K562 (cell line): ENCODE measurements around the gene PPM1F. TPM values are rescaled to one million over a fixed set of nuclear protein-coding genes. Genes with fewer than 3 reads are reported as not detected.
"Not testable (repeated sequence)": the region's sequence is repeated elsewhere in the genome, so short reads cannot be mapped to it uniquely, and the experiment has no call there.

Source experiments
- ATAC-seq: fragments of 200-7000 bp; cut with Tn5 transposase; 3 replicates; pipeline ENCODE4 v1.9.1; 2020; ENCODE audit warnings: moderate library complexity
- BruUV-seq: library from RNA; stranded (reverse); fragments of 400-500 nt; replicated peaks from 2 replicates; lab custom pipeline; 2021; lab: Mats Ljungman, UMichigan
- CTCF ChIA-PET: fragments of 300-600 bp; formaldehyde crosslinking; extraction: SDS; loops from one replicate; lab custom pipeline; 2021; ENCODE audit warnings: low intra/inter-chr PET ratio; lab: Yijun Ruan, JAX
- POLR2A ChIA-PET: fragments of 300-600, 350-650 bp; sonication (Branson Sonifier 250); formaldehyde crosslinking; extraction: SDS; loops from one replicate; lab custom pipeline; 2021; ENCODE audit warnings: antibody characterized with exemption, inconsistent platforms; lab: Yijun Ruan, JAX
- DNase-seq, 4 experiments: peaks; one replicate each; pipeline versions ENCODE4 v3.0.0 to v3.0.0-alpha.2; 2011 to 2018; ENCODE audit warnings: low spot score in 3 of 4, mixed read lengths in 3 of 4; ENCODE audit errors: extremely low read depth in 1 of 4
- FAIRE-seq: peaks from 2 replicates; lab custom pipeline; 2011; peaks lifted over from hg19 to GRCh38; lab: Jason Lieb, UNC
- H2AFZ ChIP-seq: 2 replicates; pipeline ENCODE4 v1.6.0; 2011; ENCODE audit warnings: low read depth, low read length, control low read depth, inconsistent platforms
- H3K27ac ChIP-seq: fragments of 200-600 bp; 3 replicates; pipeline ENCODE4 v1.8.0; 2011; ENCODE audit warnings: low read depth, mild to moderate bottlenecking, control low read depth, inconsistent platforms, low read length, moderate library complexity, mixed read lengths; ENCODE audit errors: extremely low read depth
- H3K27me3 ChIP-seq, 2 experiments: fragments of 300-600 bp in 1 of 2; 2 replicates in 1 of 2; 3 replicates in 1 of 2; pipeline versions ENCODE4 v1.6.0 to v1.8.0; 2011; ENCODE audit warnings: inconsistent platforms in 2 of 2, low read length in 2 of 2, mild to moderate bottlenecking in 1 of 2, mixed read lengths in 1 of 2, moderate library complexity in 1 of 2; ENCODE audit not compliant: control insufficient read depth in 2 of 2, insufficient read depth in 2 of 2
- H3K36me3 ChIP-seq: fragments of 300-600 bp; 3 replicates; pipeline ENCODE4 v1.8.0; 2011; ENCODE audit warnings: mild to moderate bottlenecking, low read length, inconsistent platforms; ENCODE audit not compliant: control insufficient read depth, insufficient read depth
- H3K4me1 ChIP-seq, 2 experiments: fragments of 200-600 bp in 1 of 2; replicated peaks in 1 of 2; 2 replicates in 1 of 2; 3 replicates in 1 of 2; pipeline versions ENCODE4 v1.5.1 to v1.8.0; 2011; ENCODE audit warnings: inconsistent platforms in 2 of 2, low read length in 2 of 2, mild to moderate bottlenecking in 1 of 2, mixed read lengths in 1 of 2, moderate library complexity in 1 of 2; ENCODE audit not compliant: control insufficient read depth in 2 of 2, insufficient read depth in 2 of 2
- H3K4me2 ChIP-seq: 2 replicates; pipeline ENCODE4 v1.6.1; 2011; ENCODE audit warnings: low read length, control low read depth, inconsistent platforms, mixed read lengths; ENCODE audit not compliant: insufficient read depth
- H3K4me3 ChIP-seq: fragments of 200-600 bp; sonication (generic), shearing (Covaris generic); 2 replicates; pipeline ENCODE4 v1.5.1; 2016; ENCODE audit warnings: control low read depth, inconsistent platforms
- H3K79me2 ChIP-seq: fragments of 200-600 bp; 3 replicates; pipeline ENCODE4 v1.8.0; 2011; ENCODE audit warnings: low read length, inconsistent platforms; ENCODE audit not compliant: control insufficient read depth, insufficient read depth
- H3K9ac ChIP-seq, 2 experiments: 2 replicates each; pipeline versions ENCODE4 v1.6.0 to v1.6.1; 2011; ENCODE audit warnings: low read depth in 2 of 2, low read length in 2 of 2, control low read depth in 1 of 2, inconsistent platforms in 1 of 2, mild to moderate bottlenecking in 1 of 2, mixed read lengths in 1 of 2; ENCODE audit not compliant: insufficient read depth in 1 of 2
- H3K9me1 ChIP-seq: one replicate; pipeline ENCODE4 v1.6.0; 2011; ENCODE audit warnings: inconsistent platforms, mild to moderate bottlenecking, low read length, moderate library complexity; ENCODE audit not compliant: control insufficient read depth, insufficient read depth
- H3K9me3 ChIP-seq: replicated peaks from 2 replicates; pipeline ENCODE4 v1.5.1; 2011; ENCODE audit warnings: low read depth, low read length, inconsistent platforms; ENCODE audit not compliant: control insufficient read depth, insufficient read depth
- H4K20me1 ChIP-seq: replicated peaks from 2 replicates; pipeline ENCODE4 v1.6.1; 2011; ENCODE audit warnings: low read length, inconsistent platforms, mixed read lengths; ENCODE audit not compliant: control insufficient read depth, insufficient read depth
- JUN ChIP-seq, 2 experiments: sonication (generic) in 1 of 2; formaldehyde crosslinking in 1 of 2; IDR thresholded peaks; 2 replicates each; pipeline versions ENCODE4 v1.6.1 to v1.8.0; 2012 to 2022; ENCODE audit warnings: borderline replicate concordance in 2 of 2, mild to moderate bottlenecking in 2 of 2, improper control_type of control experiment in 1 of 2, low read depth in 1 of 2, low read length in 1 of 2, missing genetic modification reagents in 1 of 2
- JUND ChIP-seq, 2 experiments: IDR thresholded peaks; 2 replicates in 1 of 2; 3 replicates in 1 of 2; pipeline ENCODE4 v1.6.1; 2011; ENCODE audit warnings: borderline replicate concordance in 2 of 2, low read depth in 2 of 2, low read length in 2 of 2, improper control_type of control experiment in 1 of 2, missing biosample characterization in 1 of 2, missing genetic modification characterization in 1 of 2, missing genetic modification reagents in 1 of 2
- NEUROD1 ChIP-seq: fragments of 150-350 bp; IDR thresholded peaks from 2 replicates; pipeline ENCODE4 v1.6.1; 2014; ENCODE audit warnings: borderline replicate concordance, low read length, low read depth; ENCODE audit not compliant: partially characterized antibody
- SIN3A ChIP-seq, 2 experiments: fragments of 150-350 bp in 1 of 2; IDR thresholded peaks; 2 replicates each; pipeline ENCODE4 v1.6.1; 2011 to 2016; ENCODE audit warnings: borderline replicate concordance in 2 of 2, low read depth in 2 of 2, low read length in 2 of 2, mild to moderate bottlenecking in 2 of 2, moderate library complexity in 2 of 2; ENCODE audit not compliant: control insufficient read depth in 1 of 2
- WGBS: fragments of 100-300 bp; shearing (Covaris generic); methylation state at CpG from one replicate; pipeline ENCODE4 v1.1.6; 2016; ENCODE audit warnings: low coverage, mixed read lengths; ENCODE audit not compliant: insufficient coverage; ENCODE audit errors: missing lambda C conversion rate; 5-methylcytosine and 5-hydroxymethylcytosine counted together
- in situ Hi-C: fragments of 300-500 bp; cut with MboI; formaldehyde crosslinking; loops from 4 replicates; pipeline ENCODE4 v1.15.0; 2018; ENCODE audit warnings: inconsistent platforms, mixed read lengths
- intact Hi-C: fragments of 100-400 bp; cut with micrococcal nuclease; formaldehyde crosslinking; loops from 2 replicates; pipeline ENCODE4 v1.14.2; 2022
- polyA plus RNA-seq, 8 experiments: library from polyadenylated mRNA; depleted of rRNA in 4 of 8; stranded (reverse) in 5 of 8; unstranded in 3 of 8; fragments of >200 nt; fragmentation: Nextera tagmentation in 2 of 8; fragmentation: Illumina TruSeq in 1 of 8; extraction: Ambion mirVana in 2 of 8; extraction: Trizol in 1 of 8; gene quantifications; 2 replicates each; pipeline versions ENCODE4 v1.2.1 to v1.2.3, GENCODE V29; 2011 to 2014; ENCODE audit warnings: inconsistent platforms in 1 of 8, missing spikeins in 1 of 8
- total RNA-seq, 7 experiments: library from RNA; depleted of rRNA in 6 of 7; stranded (reverse); fragments of >200 nt in 6 of 7; fragmentation: Illumina TruSeq in 2 of 7; extraction: Trizol in 2 of 7; gene quantifications; 2 replicates each; pipeline versions ENCODE4 v1.2.1 to v1.2.3, GENCODE V29; 2011 to 2021; ENCODE audit warnings: low replicate concordance in 1 of 7

PPM1F gene
- total and polyA plus RNA-seq, 9 of the 15 experiments (the other 6 are each of a cell fraction or from before 2014, with no cell fraction given) = 2.1 to 159 (median 64.0) TPM

- not testable (repeated sequence) for H3K27me3 ChIP-seq; H3K4me3 ChIP-seq; TF ChIP-seq JUN (CRISPR knock-in tag; IDR thresholded peaks at IDR 0.05; ENCODE audit: borderline replicate concordance); JUND (tag; IDR thresholded peaks at IDR 0.05; ENCODE audit: borderline replicate concordance, low read depth, low read length)
- peaks cover 15% of the 10 kb centered on the region; the same call in 1 of the 2 replicates for H4K20me1 ChIP-seq
- TF ChIP-seq SIN3A (IDR thresholded peaks at IDR 0.05; ENCODE audit: borderline replicate concordance in 2 of 2, control insufficient read depth in 1 of 2, low read depth in 2 of 2, low read length in 2 of 2) = 0 out of 4 replicates have a peak, but pooled peaks of 1 of the 2 experiments have one; percentile 1
- TF ChIP-seq JUN (IDR thresholded peaks at IDR 0.05; ENCODE audit: borderline replicate concordance, low read depth, low read length) = 0 out of 2 replicates have a peak, but pooled peaks have one; percentile 30
- peak; percentile 7 for TF ChIP-seq NEUROD1
- TF ChIP-seq JUND (IDR thresholded peaks at IDR 0.05; ENCODE audit: borderline replicate concordance, low read depth, low read length) = peak; percentile 56; the same call in 1 of the 2 replicates
- TF ChIP-seq, all 486 proteins: peak for 4; not testable (repeated sequence) for 482
- not testable (repeated sequence) for DNase-seq, H3K4me2 ChIP-seq, H3K9me1 ChIP-seq, H3K27ac ChIP-seq, FAIRE-seq, H3K9me3 ChIP-seq, BruUV-seq, H3K79me2 ChIP-seq, ATAC-seq, H2AFZ ChIP-seq
- POLR2A ChIA-PET = interaction anchor here (0.6 to 49.7 kb wide), 13 partner anchors 6 to 1425 kb away, joined by 3 to 1041 read pairs (median 3); partner anchors contain the start of gene PPM1F
- peak overlapping the region in 1 of 2 experiments; percentile 29; a peak in 2 of 4 replicates for H3K9ac ChIP-seq
- intact Hi-C loops = loop anchor here (2.0 to 5.0 kb wide), 4 partner anchors 13 to 155 kb away; partner anchors contain the start of genes PPM1F and TOP3B
- in situ Hi-C loops = loop anchor here (25.0 kb wide), 3 partner anchors 403 to 803 kb away; partner anchors contain the start of gene HIC2
- CTCF ChIA-PET = interaction anchor here (0.6 to 9.2 kb wide), 5 partner anchors 70 to 273 kb away, joined by 3 to 609 read pairs (median 11); partner anchors contain the start of genes MAPK1 and PPIL2
- peaks cover 12 to 50% of the 10 kb centered on the region in 2 experiments for H3K4me1 ChIP-seq
- WGBS = 87% methylated on average over 5 of the region's 5 CpGs
- H3K36me3 ChIP-seq = peaks cover 86% of the 10 kb centered on the region
Observed at GRCh38 chr22:21939935-21940334, 12.7 kb downstream of the PPM1F start.
